IMR-90 (cell line): ENCODE measurements around the gene XKR3. TPM values are rescaled to one million over a fixed set of nuclear protein-coding genes. Genes with fewer than 3 reads are reported as not detected.

Experiments used
- ATAC-seq: fragments of 200-7000 bp; cut with Tn5 transposase; 2 replicates; pipeline ENCODE4 v1.9.1; 2020; ENCODE audit warnings: low read depth, mild to moderate bottlenecking, moderate library complexity
- BruUV-seq: library from RNA; stranded (reverse); fragments of 400-500 nt; replicated peaks from 2 replicates; lab custom pipeline; 2021; lab: Mats Ljungman, UMichigan
- CTCF ChIA-PET: fragments of 300-600 bp; formaldehyde crosslinking; extraction: SDS; loops from one replicate; lab custom pipeline; 2021; ENCODE audit warnings: antibody characterized with exemption; lab: Yijun Ruan, JAX
- POLR2A ChIA-PET: fragments of 300-600 bp; sonication (Branson Sonifier 250); formaldehyde crosslinking; loops from one replicate; lab custom pipeline; 2022; ENCODE audit warnings: antibody characterized with exemption; ENCODE audit not compliant: unreplicated experiment; lab: Charles Lee
- DNase-seq: peaks from one replicate; pipeline ENCODE4 v3.0.0; 2013
- H2AFZ ChIP-seq: replicated peaks from 2 replicates; pipeline ENCODE3; 2013; ENCODE audit warnings: low read length, mild to moderate bottlenecking; ENCODE audit not compliant: poor library complexity
- H2AK5ac ChIP-seq: 2 replicates; pipeline ENCODE4 v1.6.1; 2013; ENCODE audit warnings: low read depth, low read length, inconsistent platforms
- H2AK9ac ChIP-seq: replicated peaks from 2 replicates; pipeline ENCODE3; 2013; ENCODE audit warnings: mild to moderate bottlenecking, low read depth, low read length, moderate library complexity; ENCODE audit not compliant: poor library complexity
- H2BK120ac ChIP-seq: 2 replicates; pipeline ENCODE4 v1.6.1; 2013; ENCODE audit warnings: low read depth, low read length, inconsistent platforms
- H2BK15ac ChIP-seq: 3 replicates; pipeline ENCODE4 v1.6.1; 2013; ENCODE audit warnings: low read depth, low read length, inconsistent platforms
- H2BK20ac ChIP-seq: 2 replicates; pipeline ENCODE4 v1.6.1; 2013; ENCODE audit warnings: low read depth, mild to moderate bottlenecking, inconsistent platforms, low read length, moderate library complexity
- H2BK5ac ChIP-seq: 2 replicates; pipeline ENCODE4 v1.6.1; 2013; ENCODE audit warnings: mild to moderate bottlenecking, low read depth, low read length, inconsistent platforms; ENCODE audit not compliant: poor library complexity, severe bottlenecking
- H3K14ac ChIP-seq: replicated peaks from 2 replicates; pipeline ENCODE4 v1.6.1; 2013; ENCODE audit warnings: low read depth, low read length, inconsistent platforms
- H3K18ac ChIP-seq: 2 replicates; pipeline ENCODE4 v1.6.1; 2013; ENCODE audit warnings: low read depth, low read length, control low read depth
- H3K23ac ChIP-seq: 2 replicates; pipeline ENCODE4 v1.6.1; 2013; ENCODE audit warnings: low read depth, low read length, inconsistent platforms
- H3K27ac ChIP-seq: 2 replicates; pipeline ENCODE4 v1.5.1; 2013; ENCODE audit warnings: mild to moderate bottlenecking, control low read depth, low read length; ENCODE audit not compliant: insufficient read depth
- H3K27me3 ChIP-seq: 2 replicates; pipeline ENCODE4 v1.6.1; 2013; ENCODE audit warnings: low read length; ENCODE audit not compliant: control insufficient read depth, insufficient read depth
- H3K36me3 ChIP-seq: 2 replicates; pipeline ENCODE4 v1.6.1; 2013; ENCODE audit warnings: low read length, mixed read lengths; ENCODE audit not compliant: control insufficient read depth, insufficient read depth
- H3K4ac ChIP-seq: 2 replicates; pipeline ENCODE4 v1.6.1; 2013; ENCODE audit warnings: low read depth, low read length, inconsistent platforms
- H3K4me1 ChIP-seq: 2 replicates; pipeline ENCODE4 v1.6.1; 2013; ENCODE audit warnings: low read length, mixed read lengths; ENCODE audit not compliant: control insufficient read depth, insufficient read depth
- H3K4me2 ChIP-seq: 2 replicates; pipeline ENCODE4 v1.6.1; 2013; ENCODE audit warnings: low read depth, mild to moderate bottlenecking, control low read depth, low read length, moderate library complexity
- H3K4me3 ChIP-seq: 2 replicates; pipeline ENCODE4 v1.5.1; 2013; ENCODE audit warnings: low read depth, mild to moderate bottlenecking, control low read depth, low read length, moderate library complexity; ENCODE audit not compliant: insufficient read depth
- H3K56ac ChIP-seq: 2 replicates; pipeline ENCODE4 v1.6.1; 2013; ENCODE audit warnings: low read length, inconsistent platforms; ENCODE audit not compliant: insufficient read depth; ENCODE audit errors: extremely low read depth
- H3K79me1 ChIP-seq, 2 experiments: 2 replicates each; pipeline ENCODE4 v1.6.1; 2013; ENCODE audit warnings: low read length in 2 of 2, inconsistent platforms in 1 of 2, low read depth in 1 of 2
- H3K9ac ChIP-seq: 2 replicates; pipeline ENCODE4 v1.6.1; 2013; ENCODE audit warnings: low read depth, low read length, control low read depth
- H3K9me1 ChIP-seq: 2 replicates; pipeline ENCODE4 v1.6.1; 2013; ENCODE audit warnings: low read length, inconsistent platforms; ENCODE audit not compliant: insufficient read depth
- H3K9me3 ChIP-seq: 2 replicates; pipeline ENCODE4 v1.6.1; 2013; ENCODE audit warnings: low read length; ENCODE audit not compliant: control insufficient read depth, insufficient read depth
- H4K20me1 ChIP-seq: 2 replicates; pipeline ENCODE4 v1.6.1; 2013; ENCODE audit warnings: low read length, inconsistent platforms; ENCODE audit not compliant: insufficient read depth
- H4K5ac ChIP-seq: 2 replicates; pipeline ENCODE4 v1.6.1; 2013; ENCODE audit warnings: mild to moderate bottlenecking, low read depth, low read length, control low read depth
- H4K8ac ChIP-seq, 2 experiments: 2 replicates each; pipeline ENCODE4 v1.6.1; 2013; ENCODE audit warnings: low read depth in 2 of 2, low read length in 2 of 2, control low read depth in 1 of 2, inconsistent platforms in 1 of 2
- H4K91ac ChIP-seq: 2 replicates; pipeline ENCODE4 v1.6.1; 2013; ENCODE audit warnings: low read depth, low read length, inconsistent platforms; ENCODE audit not compliant: insufficient read depth
- CTCF ChIP-seq: conservative IDR thresholded peaks from 2 replicates; pipeline ENCODE4 v1.5.1; 2012; ENCODE audit warnings: mild to moderate bottlenecking, low read depth, low read length, improper control_type of control experiment
- MAFK ChIP-seq: IDR thresholded peaks from 2 replicates; pipeline ENCODE4 v1.6.1; 2012; ENCODE audit warnings: low read depth, low read length, improper control_type of control experiment
- MXI1 ChIP-seq: IDR thresholded peaks from 2 replicates; pipeline ENCODE4 v1.6.1; 2012; ENCODE audit warnings: low read depth, mild to moderate bottlenecking, low read length, moderate library complexity, borderline replicate concordance
- NFE2L2 ChIP-seq: fragments of 150-350 bp; IDR thresholded peaks from 2 replicates; pipeline ENCODE4 v1.6.1; 2016; ENCODE audit warnings: low read depth, mild to moderate bottlenecking, low read length
- POLR2A ChIP-seq: IDR thresholded peaks from 2 replicates; pipeline ENCODE4 v1.6.1; 2012; ENCODE audit warnings: mild to moderate bottlenecking, low read depth, low read length
- RFX5 ChIP-seq: IDR thresholded peaks from 2 replicates; pipeline ENCODE4 v1.8.0; 2012; ENCODE audit warnings: low read depth, mild to moderate bottlenecking, low read length, moderate library complexity
- USF2 ChIP-seq: fragments of 150-350 bp; IDR thresholded peaks from 2 replicates; pipeline ENCODE4 v1.6.1; 2017; ENCODE audit warnings: mild to moderate bottlenecking, antibody characterized with exemption, low read length, low read depth
- WGBS, 2 experiments: methylation state at CpG; one replicate each; pipeline versions ENCODE4 v1.1.5 to v1.1.7; 2013; ENCODE audit warnings: missing lambda C conversion rate in 2 of 2; ENCODE audit not compliant: insufficient read length in 1 of 2; ENCODE audit errors: extremely low coverage in 2 of 2; 5-methylcytosine and 5-hydroxymethylcytosine counted together
- dilution Hi-C: fragments of 300-500 bp; cut with HindIII; formaldehyde crosslinking; loops from one replicate; pipeline ENCODE4 v1.14.3; 2018; ENCODE audit warnings: low sequenced_read_pairs; ENCODE audit not compliant: unreplicated experiment
- in situ Hi-C: fragments of 300-500 bp; cut with MboI; formaldehyde crosslinking; loops from 3 replicates; pipeline ENCODE4 v1.14.3; 2019; ENCODE audit warnings: low sequenced_read_pairs, inconsistent platforms, mixed read lengths
- intact Hi-C: fragments of 100-400 bp; cut with micrococcal nuclease; formaldehyde crosslinking; loops from 2 replicates; pipeline ENCODE4 v1.10.0; 2022
- polyA plus RNA-seq, 3 experiments: library from polyadenylated mRNA; depleted of rRNA; stranded (reverse); fragments of >200 nt; gene quantifications; 2 replicates each; pipeline ENCODE4 v1.2.3, GENCODE V29; 2012; ENCODE audit warnings: low replicate concordance in 1 of 3
- total RNA-seq: library from RNA; depleted of rRNA; stranded (reverse); fragments of >200 nt; gene quantifications from 2 replicates; pipeline ENCODE4 v1.2.3, GENCODE V29; 2012

Gene XKR3
- total and polyA plus RNA-seq, 2 of the 4 experiments (the other 2 are of a cell fraction): not detected

- no peak overlapping the region for H2AK5ac ChIP-seq
- no peak overlapping the region for H3K14ac ChIP-seq
- H4K91ac ChIP-seq: no peak overlapping the region
- ATAC-seq (no peak), DNase-seq (no peak)
- intact Hi-C loops: no loop called here
- no peak overlapping the region for H4K8ac ChIP-seq
- no TSS peak for BruUV-seq
- no peak overlapping the region for H2BK120ac ChIP-seq
- no peak overlapping the region for H2AFZ ChIP-seq
- H3K4ac ChIP-seq: no peak overlapping the region
- no peak overlapping the region for H2AK9ac ChIP-seq
- H2BK5ac ChIP-seq: no peak overlapping the region
- no peak overlapping the region for H3K4me2 ChIP-seq
- no peak overlapping the region for H4K5ac ChIP-seq
- H3K23ac ChIP-seq: no peak overlapping the region
- no peak overlapping the region for H3K18ac ChIP-seq
- H3K9me3 ChIP-seq: peaks cover 13% of the 10 kb centered on the region
- no peaks in the 10 kb centered on the region for H3K27me3 ChIP-seq
- ChIA-PET POLR2A (no interaction called here), CTCF (no interaction called here)
- no peak overlapping the region for H3K27ac ChIP-seq
- in situ Hi-C loops: no loop called here
- H2BK15ac ChIP-seq: no peak overlapping the region
- no CpG with 5 or more reads among the region's 5 CpGs for WGBS, 2 experiments
- H3K56ac ChIP-seq: no peak overlapping the region
- H3K4me3 ChIP-seq: no peak overlapping the region
- H3K4me1 ChIP-seq: no peaks in the 10 kb centered on the region
- H3K9ac ChIP-seq: no peak overlapping the region
- TF ChIP-seq MAFK (no peak), POLR2A (no peak), NFE2L2 (no peak), MXI1 (no peak), CTCF (no peak), USF2 (no peak), RFX5 (no peak)
- H3K79me1 ChIP-seq: no peaks in the 10 kb centered on the region
- no peak overlapping the region for H2BK20ac ChIP-seq
- no peaks in the 10 kb centered on the region for H4K20me1 ChIP-seq
- no peaks in the 10 kb centered on the region for H3K9me1 ChIP-seq
- H3K36me3 ChIP-seq: no peaks in the 10 kb centered on the region
- dilution Hi-C loops: no loop called here
Measured at GRCh38 chr22:16831257-16831656, 6.0 kb upstream of the XKR3 start.
